IPS DF 6.9 (cell line): Measurements from ENCODE around the gene OR13C8.
"Not testable (repeated sequence)": the region's sequence is repeated elsewhere in the genome, so short reads cannot be mapped to it uniquely, and the experiment has no call there.

Experiments used
- DNase-seq: peaks from one replicate; pipeline ENCODE4 v3.0.0-alpha.2; 2013; ENCODE audit warnings: low read depth, low spot score
- H3K27ac ChIP-seq: one replicate; pipeline ENCODE4 v1.5.1; 2013; ENCODE audit warnings: low read length, control low read depth
- H3K27me3 ChIP-seq: 2 replicates; pipeline ENCODE4 v1.6.1; 2013; ENCODE audit warnings: mild to moderate bottlenecking, low read length; ENCODE audit not compliant: control insufficient read depth, insufficient read depth
- H3K36me3 ChIP-seq: 2 replicates; pipeline ENCODE4 v1.6.1; 2013; ENCODE audit warnings: low read length; ENCODE audit not compliant: control insufficient read depth, insufficient read depth
- H3K4me1 ChIP-seq: 2 replicates; pipeline ENCODE4 v1.6.1; 2013; ENCODE audit warnings: low read length; ENCODE audit not compliant: control insufficient read depth, insufficient read depth
- H3K4me3 ChIP-seq: 2 replicates; pipeline ENCODE4 v1.5.1; 2013; ENCODE audit warnings: mild to moderate bottlenecking, low read length
- H3K9me3 ChIP-seq: 2 replicates; pipeline ENCODE4 v1.6.1; 2013; ENCODE audit warnings: low read length, inconsistent platforms; ENCODE audit not compliant: control insufficient read depth, insufficient read depth
- WGBS: extraction: QIAGEN DNeasy Blood & Tissue Kit; methylation state at CpG from one replicate; pipeline ENCODE4 v1.1.7; 2013; ENCODE audit warnings: mixed read lengths, missing lambda C conversion rate; ENCODE audit not compliant: insufficient read length, insufficient coverage; 5-methylcytosine and 5-hydroxymethylcytosine counted together

The OR13C8 gene

GRCh38 chr9:104572612-104573011 lies 3.6 kb downstream of the OR13C8 start:
- H3K9me3 ChIP-seq, result no peaks in the 10 kb centered on the region
- no CpG with 5 or more reads among the region's 1 CpG for WGBS
- no peak overlapping the region for H3K4me3 ChIP-seq
- no peaks in the 10 kb centered on the region for H3K36me3 ChIP-seq
- no peak for DNase-seq
- H3K27me3 ChIP-seq, result no peaks in the 10 kb centered on the region
- no peak overlapping the region for H3K27ac ChIP-seq
- no peaks in the 10 kb centered on the region for H3K4me1 ChIP-seq

GRCh38 chr9:104575456-104575855 lies 6.5 kb downstream of the OR13C8 start:
- Histone ChIP-seq H3K4me3 (no peak overlapping the region), H3K9me3 (no peaks in the 10 kb centered on the region), H3K4me1 (no peaks in the 10 kb centered on the region), H3K36me3 (no peaks in the 10 kb centered on the region), H3K27me3 (no peaks in the 10 kb centered on the region), H3K27ac (no peak overlapping the region)
- no CpG with 5 or more reads among the region's 2 CpGs for WGBS
- no peak for DNase-seq

GRCh38 chr9:104577263-104577662 lies 8.3 kb downstream of the OR13C8 start:
- Histone ChIP-seq H3K27ac (no peak overlapping the region), H3K27me3 (no peaks in the 10 kb centered on the region), H3K36me3 (no peaks in the 10 kb centered on the region), H3K4me1 (no peaks in the 10 kb centered on the region), H3K9me3 (no peaks in the 10 kb centered on the region), H3K4me3 (no peak overlapping the region)
- no peak for DNase-seq
- no CpG with 5 or more reads among the region's 5 CpGs for WGBS

GRCh38 chr9:104580562-104580961 lies 11.6 kb downstream of the OR13C8 start:
- Histone ChIP-seq H3K4me1 (no peaks in the 10 kb centered on the region), H3K4me3 (no peak overlapping the region), H3K9me3 (no peaks in the 10 kb centered on the region), H3K27me3 (no peaks in the 10 kb centered on the region), H3K36me3 (no peaks in the 10 kb centered on the region), H3K27ac (no peak overlapping the region)
- WGBS, result no CpG with 5 or more reads among the region's 1 CpG
- DNase-seq, result no peak

DNA sequence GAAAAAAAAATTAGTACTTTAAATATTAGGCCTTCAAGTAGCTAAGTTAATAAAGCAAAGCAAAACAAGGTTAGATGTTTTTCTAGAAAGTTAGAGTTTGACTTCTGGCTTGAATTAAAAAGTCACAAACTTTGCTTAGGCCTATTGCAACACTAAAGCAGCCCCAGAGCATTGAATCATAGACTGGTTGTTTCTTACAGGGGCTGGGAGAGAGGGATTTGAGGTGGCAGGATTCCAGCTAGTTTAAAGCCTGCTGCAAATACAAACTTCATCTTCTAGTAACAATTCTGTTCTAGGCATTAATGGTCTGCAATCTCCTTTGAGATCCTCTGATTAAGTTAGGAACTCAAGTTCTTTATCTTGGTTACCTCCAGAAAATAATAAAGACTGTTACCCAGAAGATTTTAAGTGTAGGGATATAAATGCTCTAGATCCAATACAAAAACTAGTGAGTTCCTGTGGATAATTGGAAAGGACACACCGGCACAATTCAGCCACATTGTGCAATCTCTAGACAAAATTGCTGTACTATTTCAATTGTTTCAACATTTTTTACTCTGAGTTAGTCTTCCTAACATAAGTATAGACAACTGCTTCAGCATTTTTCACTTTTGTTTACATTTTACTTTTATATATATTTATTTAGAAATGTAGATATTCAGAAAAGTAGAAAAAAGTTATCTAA lies 17.7 kb downstream of the OR13C8 start:
- Histone ChIP-seq H3K9me3 (no peaks in the 10 kb centered on the region), H3K4me3 (no peak overlapping the region), H3K36me3 (no peaks in the 10 kb centered on the region), H3K27me3 (no peaks in the 10 kb centered on the region), H3K27ac (no peak overlapping the region), H3K4me1 (no peaks in the 10 kb centered on the region)
- no peak for DNase-seq
- WGBS, result no CpG with 5 or more reads among the region's 1 CpG

DNA sequence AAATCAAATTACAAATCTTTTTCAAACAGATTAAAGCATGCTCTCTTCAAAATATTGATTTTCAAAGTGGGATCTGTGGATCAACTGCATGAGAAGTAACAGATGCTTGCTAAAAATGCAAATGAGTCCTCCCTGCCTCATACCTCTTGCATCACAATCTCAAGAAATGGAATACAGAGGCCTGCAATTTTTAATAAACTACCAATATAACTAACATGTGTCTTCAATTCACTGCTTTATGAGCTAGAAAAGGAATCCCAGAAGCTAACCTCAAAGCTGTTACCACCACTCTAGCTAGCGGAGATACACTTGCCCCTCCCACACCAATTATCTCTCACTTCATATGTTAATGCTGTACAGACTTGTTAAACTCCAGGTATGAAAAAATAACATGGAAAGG lies 20.7 kb downstream of the OR13C8 start:
- DNase-seq, result no peak
- Histone ChIP-seq H3K27ac (no peak overlapping the region), H3K4me1 (no peaks in the 10 kb centered on the region), H3K36me3 (no peaks in the 10 kb centered on the region), H3K4me3 (no peak overlapping the region), H3K9me3 (no peaks in the 10 kb centered on the region), H3K27me3 (no peaks in the 10 kb centered on the region)
- no CpG with 5 or more reads among the region's 1 CpG for WGBS

GRCh38 chr9:104598749-104599148 lies 29.8 kb downstream of the OR13C8 start:
- DNase-seq, H3K27me3 ChIP-seq, H3K36me3 ChIP-seq, H3K9me3 ChIP-seq, H3K27ac ChIP-seq, H3K4me1 ChIP-seq, H3K4me3 ChIP-seq: not testable (repeated sequence)
- WGBS, result no CpG with 5 or more reads among the region's 3 CpGs

- not testable (repeated sequence) for DNase-seq, H3K36me3 ChIP-seq, H3K27ac ChIP-seq, H3K4me3 ChIP-seq, H3K9me3 ChIP-seq, H3K4me1 ChIP-seq, H3K27me3 ChIP-seq
These were observed 30.3 kb downstream of the OR13C8 start, which contains the start of gene OR13C5 for GRCh38 chr9:104599313-104599712. OR13C5 (minus strand) TSS chr9:104599413; CDS start chr9:104599413, 0 bp downstream.

DNA sequence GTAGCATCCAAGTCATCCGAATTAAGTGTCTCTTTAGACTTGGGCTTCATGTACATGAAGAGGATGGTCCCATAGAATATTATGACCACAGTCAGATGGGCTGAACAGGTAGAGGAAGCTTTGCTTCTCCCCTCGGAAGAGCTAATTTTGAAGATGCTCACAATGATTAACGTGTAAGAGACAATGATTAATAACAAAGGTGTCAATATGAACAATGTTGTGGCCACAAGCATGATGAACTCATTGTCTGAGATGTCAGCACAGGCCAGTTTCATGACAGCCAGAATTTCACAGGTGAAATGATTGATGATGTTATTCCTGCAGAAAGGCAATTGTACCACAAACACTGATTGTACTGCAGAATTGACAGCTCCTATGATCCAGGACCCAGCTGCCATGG lies 35.8 kb downstream of the OR13C8 start:
- H3K4me3 ChIP-seq, result no peak overlapping the region
- H3K9me3 ChIP-seq, result no peaks in the 10 kb centered on the region
- H3K36me3 ChIP-seq, result no peaks in the 10 kb centered on the region
- no CpG with 5 or more reads among the region's 3 CpGs for WGBS
- H3K4me1 ChIP-seq, result no peaks in the 10 kb centered on the region
- no peak overlapping the region for H3K27ac ChIP-seq
- DNase-seq, result no peak
- no peaks in the 10 kb centered on the region for H3K27me3 ChIP-seq

- H3K36me3 ChIP-seq, H3K4me3 ChIP-seq, H3K4me1 ChIP-seq, DNase-seq, H3K9me3 ChIP-seq, H3K27me3 ChIP-seq, H3K27ac ChIP-seq: not testable (repeated sequence)
- WGBS, result no CpG with 5 or more reads among the region's 1 CpG
These were observed 36.6 kb downstream of the OR13C8 start, which contains the start of gene OR13C2 for GRCh38 chr9:104605527-104605926. OR13C2 (minus strand) TSS chr9:104605627; CDS start chr9:104605627, 0 bp downstream.

DNA sequence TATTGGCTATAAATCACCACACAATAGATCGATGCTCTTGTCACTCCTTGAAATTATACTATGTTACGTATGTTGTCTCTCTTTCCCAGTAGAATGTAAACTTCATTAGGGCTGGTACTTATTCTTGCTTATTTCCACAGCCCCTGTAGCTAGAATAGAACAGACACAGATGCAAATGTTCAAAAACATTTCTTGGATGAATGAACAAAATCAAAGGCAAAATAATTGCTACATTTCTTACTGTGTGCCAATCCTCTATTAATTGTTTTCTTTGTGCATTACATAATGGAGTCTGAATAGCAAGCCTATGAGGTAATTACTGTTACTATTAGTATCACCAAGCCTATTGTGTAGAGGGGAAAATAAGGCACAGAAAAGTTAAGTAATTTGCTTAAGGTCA lies 37.2 kb downstream of the OR13C8 start:
- Histone ChIP-seq H3K36me3 (no peaks in the 10 kb centered on the region), H3K27ac (no peak overlapping the region), H3K4me1 (no peaks in the 10 kb centered on the region), H3K4me3 (no peak overlapping the region), H3K27me3 (no peaks in the 10 kb centered on the region), H3K9me3 (no peaks in the 10 kb centered on the region)
- no CpG with 5 or more reads among the region's 2 CpGs for WGBS
- DNase-seq, result no peak
